ENCODE measurements around the gene SEPTIN3.

SEPTIN3 gene

DNA sequence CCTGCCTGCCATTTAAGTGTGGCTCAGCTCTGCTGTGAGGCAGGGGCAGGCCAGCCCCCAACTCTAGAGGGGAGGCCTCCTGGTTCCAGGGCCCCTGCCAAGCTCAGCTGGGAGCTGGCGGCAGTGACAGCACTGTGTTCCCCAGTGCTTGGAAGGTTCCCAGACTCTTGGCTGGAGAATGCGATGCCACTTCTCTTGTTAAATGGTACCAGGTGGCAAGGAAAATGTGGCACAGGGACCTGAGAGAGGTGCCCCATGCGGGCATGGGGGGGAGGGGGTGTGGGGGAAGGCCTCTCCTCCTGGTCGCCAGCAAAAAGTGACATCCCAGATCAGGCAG lies 34.3 kb upstream of the SEPTIN3 start:
- no peaks in the 10 kb centered on the region for H3K9me3 ChIP-seq (replicated peaks in 1 of 11)
- H3K4me3 ChIP-seq, result no peak overlapping the region
- no peak for TF ChIP-seq Cebpa-rat (IDR thresholded peaks at IDR 0.05)
- H3K27ac ChIP-seq, result peak overlapping the region in 7 of 11 experiments; percentile 43 to 81 (median 71); a peak in 13 of 22 replicates
- H3K4me2 ChIP-seq, result peak overlapping the region in 9 of 11 experiments; percentile 67 to 99 (median 89); a peak in 19 of 22 replicates
- peak overlapping the region in 5 of 11 experiments; percentile 9 to 64 (median 46); a peak in 5 of 22 replicates for H3K9ac ChIP-seq
- H3K4me1 ChIP-seq, result peaks cover 59 to 100% (median 100%) of the 10 kb centered on the region in 10 experiments
- peaks cover 0 to 20% (median 10%) of the 10 kb centered on the region in 11 experiments; a peak in 10 of 22 replicates for H3K36me3 ChIP-seq
- peaks cover 0 to 49% (median 0%) of the 10 kb centered on the region in 11 experiments; a peak in 6 of 22 replicates for H3K27me3 ChIP-seq
- H4K20me1 ChIP-seq, result peaks cover 0 to 63% (median 20%) of the 10 kb centered on the region in 11 experiments; a peak in 14 of 22 replicates

DNA sequence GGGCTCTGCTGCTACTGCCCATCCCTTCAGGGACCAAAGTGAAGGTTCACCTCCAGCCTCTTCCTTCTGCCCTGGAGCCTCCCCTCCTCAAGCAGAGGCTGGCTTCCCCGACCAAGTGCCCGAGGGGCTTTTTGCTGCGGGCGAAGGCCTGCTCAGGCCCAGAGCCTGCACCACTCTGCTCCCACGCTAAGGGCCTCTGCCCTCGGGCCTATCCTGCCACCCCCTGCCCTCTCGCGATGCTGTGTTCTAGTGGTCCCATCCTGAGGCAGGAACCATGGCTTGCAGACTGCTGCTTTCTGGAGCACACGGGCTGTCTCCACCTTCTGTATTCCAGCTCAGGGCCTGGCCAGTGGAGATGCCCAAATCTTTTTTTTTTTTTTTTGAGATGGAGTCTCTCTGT lies 33.7 kb upstream of the SEPTIN3 start:
- no peaks in the 10 kb centered on the region for H3K9me3 ChIP-seq (replicated peaks in 1 of 11)
- peak overlapping the region in 8 of 11 experiments; percentile 8 to 81 (median 68); a peak in 12 of 22 replicates for H3K27ac ChIP-seq
- peaks cover 0 to 63% (median 20%) of the 10 kb centered on the region in 11 experiments; a peak in 14 of 22 replicates for H4K20me1 ChIP-seq
- peak overlapping the region in 7 of 11 experiments; percentile 9 to 67 (median 46); a peak in 9 of 22 replicates for H3K9ac ChIP-seq
- peak overlapping the region in 10 of 11 experiments; percentile 12 to 99 (median 88); a peak in 18 of 22 replicates for H3K4me2 ChIP-seq
- H3K4me3 ChIP-seq, result no peak overlapping the region
- H3K36me3 ChIP-seq, result peaks cover 0 to 22% (median 10%) of the 10 kb centered on the region in 11 experiments; a peak in 10 of 22 replicates
- peaks cover 64 to 100% (median 100%) of the 10 kb centered on the region in 10 experiments for H3K4me1 ChIP-seq
- TF ChIP-seq Cebpa-rat (IDR thresholded peaks at IDR 0.05), result no peak
- H3K27me3 ChIP-seq, result peaks cover 0 to 49% (median 0%) of the 10 kb centered on the region in 11 experiments; a peak in 6 of 22 replicates

- no peak overlapping the region for H3K4me3 ChIP-seq
- peaks cover 0 to 29% (median 14%) of the 10 kb centered on the region in 11 experiments; a peak in 10 of 22 replicates for H3K36me3 ChIP-seq
- peaks cover 0 to 68% (median 25%) of the 10 kb centered on the region in 11 experiments; a peak in 14 of 22 replicates for H4K20me1 ChIP-seq
Observed at GRCh38 chr22:41936894-41937169, 32.4 kb upstream of the SEPTIN3 start.

GRCh38 chr22:41939981-41940831 lies 29.0 kb upstream of the SEPTIN3 start:
- H3K27ac ChIP-seq, result peak overlapping the region; percentile 35 to 75 (median 69); a peak in 21 of 22 replicates
- H3K27me3 ChIP-seq, result peaks cover 0 to 26% (median 0%) of the 10 kb centered on the region in 11 experiments; a peak in 6 of 22 replicates
- peaks cover 0 to 62% (median 45%) of the 10 kb centered on the region in 11 experiments; a peak in 15 of 22 replicates for H3K36me3 ChIP-seq
- H3K9ac ChIP-seq, result peak overlapping the region in 10 of 11 experiments; percentile 36 to 77 (median 60); a peak in 20 of 22 replicates
- TF ChIP-seq Cebpa-rat (IDR thresholded peaks at IDR 0.05), result no peak
- H4K20me1 ChIP-seq, result peaks cover 0 to 59% (median 21%) of the 10 kb centered on the region in 11 experiments; a peak in 14 of 22 replicates
- H3K4me3 ChIP-seq, result peak overlapping the region in 3 of 10 experiments; percentile 0 to 54 (median 1); a peak in 2 of 20 replicates
- H3K9me3 ChIP-seq (replicated peaks in 1 of 11), result no peaks in the 10 kb centered on the region
- H3K4me2 ChIP-seq, result peak overlapping the region; percentile 69 to 99 (median 86)
- H3K4me1 ChIP-seq, result peaks cover 60 to 92% (median 88%) of the 10 kb centered on the region in 10 experiments

More at GRCh38 chr22:41936894-41937169, 32.4 kb upstream of the SEPTIN3 start:
- H3K4me2 ChIP-seq, result peak overlapping the region; percentile 36 to 99 (median 86)
- peaks cover 0 to 49% (median 0%) of the 10 kb centered on the region in 11 experiments; a peak in 6 of 22 replicates for H3K27me3 ChIP-seq
- H3K4me1 ChIP-seq, result peaks cover 64 to 100% (median 98%) of the 10 kb centered on the region in 10 experiments
- H3K9ac ChIP-seq, result peak overlapping the region in 5 of 11 experiments; percentile 1 to 67 (median 59); a peak in 9 of 22 replicates
- no peaks in the 10 kb centered on the region for H3K9me3 ChIP-seq (replicated peaks in 1 of 11)
- TF ChIP-seq Cebpa-rat (IDR thresholded peaks at IDR 0.05), result no peak
- H3K27ac ChIP-seq, result peak overlapping the region in 6 of 11 experiments; percentile 4 to 81 (median 70); a peak in 10 of 22 replicates

DNA sequence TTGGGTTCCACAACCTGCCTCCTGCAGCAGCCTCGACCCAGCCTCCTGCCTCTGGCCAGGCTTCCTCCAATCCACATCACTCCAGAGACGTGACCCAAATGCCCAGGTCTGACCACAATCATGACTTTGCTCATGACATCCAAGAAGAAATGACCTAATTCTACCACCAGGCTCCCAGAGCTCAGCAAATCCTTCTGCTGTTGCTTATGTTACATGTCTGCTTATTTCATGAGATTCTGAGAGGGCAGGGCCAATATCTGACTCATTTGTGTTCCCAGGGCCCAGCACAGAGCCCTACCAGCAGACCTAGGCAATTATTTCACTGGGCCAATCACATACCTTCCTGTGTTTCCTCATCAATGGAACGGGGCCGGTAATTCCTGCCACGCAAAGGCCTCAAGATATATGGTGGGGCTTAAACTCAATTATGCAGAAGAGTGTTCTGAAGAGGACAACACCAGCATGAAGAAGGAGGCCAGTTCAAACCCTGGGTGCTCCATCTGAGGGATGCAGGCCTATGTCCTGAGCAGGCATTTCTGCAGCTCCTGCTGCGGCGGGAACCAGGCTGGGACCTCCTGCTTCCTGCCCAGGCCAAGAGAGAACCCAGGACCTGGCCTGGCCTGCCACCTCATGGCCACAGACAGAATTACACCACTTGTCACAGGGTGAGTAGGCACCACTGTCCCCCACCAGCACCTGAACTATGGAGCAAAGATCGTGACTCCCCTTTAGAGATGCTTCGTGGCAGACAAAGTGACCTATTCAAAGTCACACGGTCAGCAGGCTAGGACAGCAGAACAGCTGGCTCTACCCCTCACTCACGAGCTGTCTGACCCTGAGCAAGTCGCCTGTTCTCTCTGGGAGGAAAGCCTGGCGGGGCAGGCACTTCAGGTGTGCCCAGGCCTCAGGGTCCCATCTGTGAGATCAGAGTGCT lies 28.1 kb upstream of the SEPTIN3 start:
- peak overlapping the region in 10 of 11 experiments; percentile 36 to 77 (median 59); a peak in 19 of 22 replicates for H3K9ac ChIP-seq
- TF ChIP-seq Cebpa-rat (IDR thresholded peaks at IDR 0.05), result 0 out of 22 replicates have a peak, but pooled peaks of 1 of the 11 experiments have one; percentile 7
- H3K36me3 ChIP-seq, result peaks cover 0 to 64% (median 45%) of the 10 kb centered on the region in 11 experiments; a peak in 15 of 22 replicates
- peak overlapping the region; percentile 69 to 99 (median 86) for H3K4me2 ChIP-seq
- no peaks in the 10 kb centered on the region for H3K9me3 ChIP-seq (replicated peaks in 1 of 11)
- H3K4me3 ChIP-seq, result peak overlapping the region in 2 of 10 experiments; percentile 0 to 1; a peak in 1 of 20 replicates
- peaks cover 0 to 50% (median 21%) of the 10 kb centered on the region in 11 experiments; a peak in 13 of 22 replicates for H4K20me1 ChIP-seq
- H3K27me3 ChIP-seq, result peaks cover 0 to 18% (median 0%) of the 10 kb centered on the region in 11 experiments; a peak in 6 of 22 replicates
- peaks cover 64 to 92% (median 88%) of the 10 kb centered on the region in 10 experiments for H3K4me1 ChIP-seq
- H3K27ac ChIP-seq, result peak overlapping the region; percentile 35 to 75 (median 69); a peak in 21 of 22 replicates

- Histone ChIP-seq H3K27ac (no peak overlapping the region), H3K27me3 (no peaks in the 10 kb centered on the region), H3K4me2 (peak overlapping the region in 9 of 11 experiments; percentile 3 to 96 (median 49); a peak in 15 of 22 replicates), H3K36me3 (peaks cover 0 to 59% (median 42%) of the 10 kb centered on the region in 11 experiments; a peak in 15 of 22 replicates), H4K20me1 (peaks cover 0 to 33% (median 18%) of the 10 kb centered on the region in 11 experiments; a peak in 13 of 22 replicates), H3K4me1 (peaks cover 56 to 86% (median 80%) of the 10 kb centered on the region in 10 experiments), H3K9me3 (replicated peaks in 1 of 11) (no peaks in the 10 kb centered on the region), H3K9ac (peak overlapping the region in 7 of 11 experiments; percentile 5 to 54 (median 29); a peak in 10 of 22 replicates), H3K4me3 (no peak overlapping the region)
- TF ChIP-seq Cebpa-rat (IDR thresholded peaks at IDR 0.05), result no peak
Observed at GRCh38 chr22:41943661-41944209, 25.5 kb upstream of the SEPTIN3 start.

DNA sequence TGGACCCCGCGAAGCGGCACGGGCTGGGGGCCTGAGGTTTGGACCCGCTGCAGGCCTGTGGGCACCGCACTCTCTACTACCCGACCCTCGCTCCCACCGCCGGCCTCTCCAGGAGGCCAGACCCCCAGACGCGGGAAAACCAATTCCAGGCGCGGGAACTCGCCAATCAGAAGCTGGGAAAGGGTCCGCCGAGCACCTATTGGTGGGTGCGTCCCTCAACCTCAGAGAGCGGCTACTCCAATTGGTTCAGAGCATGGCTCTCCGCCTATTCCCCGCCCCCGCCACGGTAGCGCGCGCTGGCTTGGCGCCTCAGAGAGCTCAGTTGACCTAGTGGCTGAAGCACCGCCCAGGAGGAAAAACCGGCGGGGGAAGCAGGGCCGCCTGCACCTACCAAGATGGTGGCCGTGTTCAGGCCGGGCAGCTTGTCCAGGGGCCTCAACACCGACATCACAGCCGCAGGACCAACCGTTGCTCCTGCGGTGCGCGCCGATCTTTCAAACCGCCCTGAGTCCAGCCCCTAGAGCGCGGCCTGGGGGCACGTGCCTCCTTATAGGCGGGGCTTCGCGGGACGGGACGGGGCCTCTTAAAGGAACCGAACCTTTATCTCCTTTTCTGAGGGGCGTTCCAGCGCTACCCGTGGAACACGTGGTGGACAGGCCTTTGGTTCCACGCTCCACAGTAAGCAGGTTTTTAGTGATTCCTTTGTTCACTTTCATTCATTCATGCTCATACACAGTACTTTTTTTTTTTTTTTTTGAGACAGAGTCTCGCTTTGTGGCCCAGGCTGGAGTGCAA lies 22.4 kb upstream of the SEPTIN3 start, which contains the start of gene CENPM:
TSS of gene CENPM (minus strand) at position 524 of the 795 bp plus-strand sequence. CDS start at position 448, 76 bp downstream.
- H3K27ac ChIP-seq, result peak within 1 kb of the TSS in 9 of 11 experiments; percentile 59 to 89 (median 88); a peak in 18 of 22 replicates
- no peaks in the 10 kb centered on the region for H3K27me3 ChIP-seq
- peaks cover 0 to 36% (median 31%) of the 10 kb centered on the region in 11 experiments; a peak in 15 of 22 replicates for H3K36me3 ChIP-seq
- peaks cover 43 to 86% (median 81%) of the 10 kb centered on the region in 10 experiments for H3K4me1 ChIP-seq
- H4K20me1 ChIP-seq, result peaks cover 0 to 16% (median 3%) of the 10 kb centered on the region in 11 experiments; a peak in 7 of 22 replicates
- no peak for TF ChIP-seq Cebpa-rat (IDR thresholded peaks at IDR 0.05)
- no peaks in the 10 kb centered on the region for H3K9me3 ChIP-seq (replicated peaks in 1 of 11)
- peak within 1 kb of the TSS; percentile 47 to 91 (median 88); a peak in 21 of 22 replicates for H3K9ac ChIP-seq
- H3K4me3 ChIP-seq, result peak within 1 kb of the TSS; percentile 68 to 93 (median 84)
- H3K4me2 ChIP-seq, result peak within 1 kb of the TSS; percentile 88 to 99 (median 96)

Measured in BLaER1 treated with 17β-estradiol and CSF1 and Interleukin-3, amounts not matched to agents 10 nM and 100 nM (cell line).